Measurements from ENCODE around the gene ITGA7.

Gene ITGA7

GRCh38 chr12:55683676-55684075, 24.0 kb downstream of the ITGA7 start:
- peaks cover 20% of the 10 kb centered on the region for H3K4me1 ChIP-seq
- no peaks in the 10 kb centered on the region for H3K27me3 ChIP-seq
- no peak for TF ChIP-seq Cebpa-rat (IDR thresholded peaks at IDR 0.05)
- H3K9me3 ChIP-seq: no peaks in the 10 kb centered on the region
- no peak overlapping the region for H3K4me2 ChIP-seq
- no peaks in the 10 kb centered on the region for H3K36me3 ChIP-seq
- H3K27ac ChIP-seq: no peak overlapping the region
- H3K9ac ChIP-seq: no peak overlapping the region
- no peak overlapping the region for H3K4me3 ChIP-seq
- H4K20me1 ChIP-seq: no peaks in the 10 kb centered on the region

GRCh38 chr12:55682087-55682796, 25.5 kb downstream of the ITGA7 start:
- Histone ChIP-seq H3K36me3 (no peaks in the 10 kb centered on the region), H3K9ac (no peak overlapping the region), H3K4me2 (peak overlapping the region; percentile 22), H3K27ac (no peak overlapping the region), H4K20me1 (no peaks in the 10 kb centered on the region), H3K27me3 (no peaks in the 10 kb centered on the region), H3K9me3 (no peaks in the 10 kb centered on the region), H3K4me1 (peaks cover 20% of the 10 kb centered on the region), H3K4me3 (no peak overlapping the region)
- TF ChIP-seq Cebpa-rat (IDR thresholded peaks at IDR 0.05): no peak

- Histone ChIP-seq H3K36me3 (no peaks in the 10 kb centered on the region), H3K4me2 (peak overlapping the region; percentile 24), H4K20me1 (no peaks in the 10 kb centered on the region), H3K9me3 (no peaks in the 10 kb centered on the region), H3K4me3 (no peak overlapping the region), H3K9ac (no peak overlapping the region), H3K27ac (no peak overlapping the region), H3K27me3 (no peaks in the 10 kb centered on the region), H3K4me1 (peaks cover 20% of the 10 kb centered on the region)
- no peak for TF ChIP-seq Cebpa-rat (IDR thresholded peaks at IDR 0.05)
Observed at GRCh38 chr12:55681142-55682077, 26.3 kb downstream of the ITGA7 start.

GRCh38 chr12:55679691-55680090, 28.0 kb downstream of the ITGA7 start:
- Histone ChIP-seq H3K4me3 (no peak overlapping the region), H3K36me3 (no peaks in the 10 kb centered on the region), H3K27me3 (no peaks in the 10 kb centered on the region), H3K4me1 (peaks cover 20% of the 10 kb centered on the region), H4K20me1 (no peaks in the 10 kb centered on the region), H3K9ac (no peak overlapping the region), H3K4me2 (no peak overlapping the region), H3K9me3 (no peaks in the 10 kb centered on the region), H3K27ac (no peak overlapping the region)
- no peak for TF ChIP-seq Cebpa-rat (IDR thresholded peaks at IDR 0.05)

- H4K20me1 ChIP-seq: no peaks in the 10 kb centered on the region
- no peak overlapping the region for H3K4me3 ChIP-seq
- H3K27ac ChIP-seq: no peak overlapping the region
- H3K27me3 ChIP-seq: no peaks in the 10 kb centered on the region
- TF ChIP-seq Cebpa-rat (IDR thresholded peaks at IDR 0.05): no peak
- peaks cover 17% of the 10 kb centered on the region for H3K4me1 ChIP-seq
- H3K4me2 ChIP-seq: no peak overlapping the region
- no peaks in the 10 kb centered on the region for H3K36me3 ChIP-seq
- H3K9ac ChIP-seq: no peak overlapping the region
- no peaks in the 10 kb centered on the region for H3K9me3 ChIP-seq
Observed at GRCh38 chr12:55676707-55677106, 31.0 kb downstream of the ITGA7 start.

- Histone ChIP-seq H3K9ac (no peak overlapping the region), H4K20me1 (no peaks in the 10 kb centered on the region), H3K4me2 (no peak overlapping the region), H3K4me3 (no peak overlapping the region), H3K27ac (no peak overlapping the region), H3K36me3 (no peaks in the 10 kb centered on the region), H3K9me3 (no peaks in the 10 kb centered on the region), H3K4me1 (peaks cover 12% of the 10 kb centered on the region), H3K27me3 (no peaks in the 10 kb centered on the region)
- TF ChIP-seq Cebpa-rat (IDR thresholded peaks at IDR 0.05): no peak
Observed at GRCh38 chr12:55675666-55676065, 32.0 kb downstream of the ITGA7 start.

GRCh38 chr12:55673638-55674037, 34.1 kb downstream of the ITGA7 start:
- H3K36me3 ChIP-seq: no peaks in the 10 kb centered on the region
- H3K27ac ChIP-seq: peak overlapping the region; percentile 70
- peaks cover 12% of the 10 kb centered on the region for H3K4me1 ChIP-seq
- TF ChIP-seq Cebpa-rat (IDR thresholded peaks at IDR 0.05): no peak
- no peak overlapping the region for H3K4me3 ChIP-seq
- H3K9ac ChIP-seq: peak overlapping the region; percentile 40; the same call in 1 of the 2 replicates
- no peaks in the 10 kb centered on the region for H3K27me3 ChIP-seq
- H4K20me1 ChIP-seq: no peaks in the 10 kb centered on the region
- H3K9me3 ChIP-seq: no peaks in the 10 kb centered on the region
- H3K4me2 ChIP-seq: peak overlapping the region; percentile 52

- Histone ChIP-seq H3K9ac (no peak overlapping the region), H3K27me3 (no peaks in the 10 kb centered on the region), H3K36me3 (no peaks in the 10 kb centered on the region), H3K27ac (no peak overlapping the region), H3K4me1 (peaks cover 12% of the 10 kb centered on the region), H3K4me2 (no peak overlapping the region), H3K4me3 (no peak overlapping the region), H4K20me1 (no peaks in the 10 kb centered on the region), H3K9me3 (no peaks in the 10 kb centered on the region)
- TF ChIP-seq Cebpa-rat (IDR thresholded peaks at IDR 0.05): no peak
Observed at GRCh38 chr12:55671746-55672145, 36.0 kb downstream of the ITGA7 start.

- no peaks in the 10 kb centered on the region for H3K36me3 ChIP-seq
- H3K4me1 ChIP-seq: peaks cover 12% of the 10 kb centered on the region
- no peak overlapping the region for H3K4me3 ChIP-seq
- no peak overlapping the region for H3K4me2 ChIP-seq
- H3K27ac ChIP-seq: no peak overlapping the region
- H3K9ac ChIP-seq: no peak overlapping the region
- TF ChIP-seq Cebpa-rat (IDR thresholded peaks at IDR 0.05): no peak
- H4K20me1 ChIP-seq: no peaks in the 10 kb centered on the region
- no peaks in the 10 kb centered on the region for H3K9me3 ChIP-seq
- no peaks in the 10 kb centered on the region for H3K27me3 ChIP-seq
Observed at GRCh38 chr12:55670276-55670675, 37.4 kb downstream of the ITGA7 start.

- Histone ChIP-seq H4K20me1 (no peaks in the 10 kb centered on the region), H3K9me3 (no peaks in the 10 kb centered on the region), H3K4me3 (no peak overlapping the region), H3K4me2 (no peak overlapping the region), H3K36me3 (no peaks in the 10 kb centered on the region), H3K4me1 (no peaks in the 10 kb centered on the region), H3K27ac (no peak overlapping the region), H3K9ac (no peak overlapping the region), H3K27me3 (no peaks in the 10 kb centered on the region)
- TF ChIP-seq Cebpa-rat (IDR thresholded peaks at IDR 0.05): no peak
Observed at GRCh38 chr12:55666508-55666907, 41.2 kb downstream of the ITGA7 start.

Data from BLaER1 (cell line).